Neural progenitor cell (in vitro differentiated cells): ENCODE measurements around the gene IRS2.
"Not testable (repeated sequence)": the region's sequence is repeated elsewhere in the genome, so short reads cannot be mapped to it uniquely, and the experiment has no call there.

Source experiments
- CTCF ChIP-seq: fragments of 200-600 bp; sonication (generic); IDR thresholded peaks from 2 replicates; pipeline ENCODE4 v1.5.1; 2017; ENCODE audit warnings: antibody characterized with exemption, mild to moderate bottlenecking
- EZH2 ChIP-seq: fragments of 200-600 bp; sonication (generic); IDR thresholded peaks from 2 replicates; pipeline ENCODE4 v1.6.1; 2017; ENCODE audit warnings: antibody characterized with exemption, mild to moderate bottlenecking, moderate library complexity
- EZH2phosphoT487 ChIP-seq: fragments of 200-600 bp; sonication (generic); IDR thresholded peaks from 2 replicates; pipeline ENCODE4 v1.6.1; 2017; ENCODE audit warnings: antibody characterized with exemption

- TF ChIP-seq EZH2, EZH2phosphoT487, CTCF: not testable (repeated sequence)
These were observed 53.8 kb downstream of the IRS2 start for GRCh38 chr13:109732470-109733170.
